Neutrophil (primary cell): ENCODE results near the gene NEURL1.

ENCODE experiments used
- H3K27ac ChIP-seq: fragments of 200-600 bp; sonication (generic); 2 replicates; pipeline ENCODE4 v1.5.1; 2016; ENCODE audit warnings: mild to moderate bottlenecking, moderate library complexity
- H3K27me3 ChIP-seq: fragments of 200-600 bp; sonication (generic); 2 replicates; pipeline ENCODE4 v1.6.0; 2016; ENCODE audit warnings: mild to moderate bottlenecking
- H3K36me3 ChIP-seq: fragments of 200-600 bp; sonication (generic); 2 replicates; pipeline ENCODE4 v1.5.1; 2017
- H3K4me1 ChIP-seq, 2 experiments: fragments of 200-600 bp in 1 of 2; sonication (generic) in 1 of 2; 1 replicate in 1 of 2; 2 replicates in 1 of 2; pipeline versions ENCODE4 v1.5.1 to v1.6.1; 2013 to 2016; ENCODE audit warnings: low read depth in 1 of 2, low read length in 1 of 2, mild to moderate bottlenecking in 1 of 2, moderate library complexity in 1 of 2; ENCODE audit not compliant: control insufficient read depth in 1 of 2, insufficient read depth in 1 of 2
- H3K4me3 ChIP-seq, 2 experiments: fragments of 200-600 bp in 1 of 2; sonication (generic) in 1 of 2; 1 replicate in 1 of 2; 2 replicates in 1 of 2; pipeline ENCODE4 v1.5.1; 2013 to 2016; ENCODE audit warnings: low read depth in 1 of 2, low read length in 1 of 2, mild to moderate bottlenecking in 1 of 2, moderate library complexity in 1 of 2
- H3K9me3 ChIP-seq: fragments of 200-600 bp; sonication (generic); 2 replicates; pipeline ENCODE4 v1.5.1; 2016
- CTCF ChIP-seq: fragments of 200-600 bp; sonication (generic); IDR thresholded peaks from 2 replicates; pipeline ENCODE4 v1.5.1; 2016; ENCODE audit warnings: antibody characterized with exemption

The NEURL1 gene

GRCh38 chr10:103637927-103638557, 144.5 kb downstream of the NEURL1 start:
- Histone ChIP-seq H3K27me3 (no peaks in the 10 kb centered on the region), H3K36me3 (no peaks in the 10 kb centered on the region), H3K27ac (no peak overlapping the region), H3K4me1 (no peaks in the 10 kb centered on the region), H3K9me3 (no peaks in the 10 kb centered on the region), H3K4me3 (no peak overlapping the region)
- TF ChIP-seq CTCF, result no peak

GRCh38 chr10:103638948-103639347, 145.4 kb downstream of the NEURL1 start:
- H3K9me3 ChIP-seq, result no peaks in the 10 kb centered on the region
- no peak for TF ChIP-seq CTCF
- H3K27me3 ChIP-seq, result no peaks in the 10 kb centered on the region
- H3K27ac ChIP-seq, result no peak overlapping the region
- H3K36me3 ChIP-seq, result no peaks in the 10 kb centered on the region
- no peak overlapping the region for H3K4me3 ChIP-seq
- no peaks in the 10 kb centered on the region for H3K4me1 ChIP-seq

- Histone ChIP-seq H3K27ac (no peak overlapping the region), H3K4me3 (no peak overlapping the region)
Observed at GRCh38 chr10:103640436-103641181, 147.1 kb downstream of the NEURL1 start.

GRCh38 chr10:103641326-103641725, 147.8 kb downstream of the NEURL1 start:
- no peak overlapping the region for H3K4me3 ChIP-seq
- peaks cover 4% of the 10 kb centered on the region for H3K27me3 ChIP-seq
- H3K36me3 ChIP-seq, result no peaks in the 10 kb centered on the region
- no peak for TF ChIP-seq CTCF
- H3K9me3 ChIP-seq, result no peaks in the 10 kb centered on the region
- H3K4me1 ChIP-seq, result no peaks in the 10 kb centered on the region
- no peak overlapping the region for H3K27ac ChIP-seq

More at GRCh38 chr10:103640436-103641181, 147.1 kb downstream of the NEURL1 start:
- TF ChIP-seq CTCF, result no peak
- H3K9me3 ChIP-seq, result no peaks in the 10 kb centered on the region
- H3K36me3 ChIP-seq, result no peaks in the 10 kb centered on the region
- peaks cover 4% of the 10 kb centered on the region for H3K27me3 ChIP-seq
- no peaks in the 10 kb centered on the region for H3K4me1 ChIP-seq
